BJ (cell line): ENCODE data around the gene CCDC124. TPM values are rescaled to one million over a fixed set of nuclear protein-coding genes. Genes with fewer than 3 reads are reported as not detected.
A peak's percentile ranks its signal among the peaks of the same experiment; 100 is the strongest.

Source experiments
- CTCF ChIA-PET: fragments of 350-600 bp; formaldehyde crosslinking; extraction: SDS; loops from one replicate; lab custom pipeline; 2021; ENCODE audit warnings: antibody characterized with exemption, inconsistent platforms; lab: Yijun Ruan, JAX
- POLR2A ChIA-PET: fragments of 300-600 bp; sonication (Branson Sonifier 250); formaldehyde crosslinking; extraction: SDS; loops from one replicate; lab custom pipeline; 2021; ENCODE audit warnings: antibody characterized with exemption; lab: Charles Lee
- DNase-seq: peaks from one replicate; pipeline ENCODE4 v3.0.0-alpha.2; 2011; ENCODE audit warnings: low read depth
- H3K27me3 ChIP-seq: 2 replicates; pipeline ENCODE4 v1.6.0; 2011; ENCODE audit warnings: low read length; ENCODE audit not compliant: control insufficient read depth, insufficient read depth
- H3K36me3 ChIP-seq: 2 replicates; pipeline ENCODE4 v1.5.1; 2011; ENCODE audit warnings: low read length; ENCODE audit not compliant: control insufficient read depth, insufficient read depth
- H3K4me3 ChIP-seq: 2 replicates; pipeline ENCODE4 v1.5.1; 2011; ENCODE audit warnings: low read depth, mild to moderate bottlenecking, control low read depth, low read length
- CTCF ChIP-seq: IDR thresholded peaks from 2 replicates; pipeline ENCODE4 v1.5.1; 2011; ENCODE audit warnings: low read depth, mild to moderate bottlenecking, control low read depth, inconsistent platforms, low read length, moderate library complexity; ENCODE audit not compliant: insufficient read depth
- polyA plus RNA-seq: library from polyadenylated mRNA; depleted of rRNA; stranded (reverse); fragments of >200 nt; gene quantifications from 2 replicates; pipeline ENCODE4 v1.2.3, GENCODE V29; 2011

Gene CCDC124
- polyA plus RNA-seq, 1 experiment, result 40.8 TPM

DNA sequence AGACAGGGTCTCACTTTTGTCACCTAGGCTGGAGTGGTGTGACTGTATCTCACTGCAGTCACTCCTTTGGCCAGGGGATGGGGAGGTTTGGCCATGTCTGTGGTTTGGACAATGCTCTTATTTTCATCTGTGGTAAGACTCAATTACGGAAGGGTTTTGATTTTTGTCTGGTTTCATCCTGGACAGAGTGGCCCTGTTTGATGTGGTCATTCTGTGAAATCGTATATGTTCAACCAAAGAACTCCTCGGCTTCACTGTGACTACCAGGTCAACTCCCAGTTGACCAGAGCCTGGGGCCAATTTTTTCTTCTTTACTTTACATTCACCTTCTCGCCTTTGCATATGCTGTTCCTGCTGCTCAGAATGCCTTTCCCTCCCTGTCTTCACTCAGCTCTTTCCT is 6.8 kb upstream of the CCDC124 start:
- Histone ChIP-seq H3K36me3 (no peaks in the 10 kb centered on the region), H3K4me3 (no peak overlapping the region), H3K27me3 (no peaks in the 10 kb centered on the region)
- TF ChIP-seq CTCF, result no peak
- DNase-seq, result no peak
- ChIA-PET POLR2A (no interaction called here), CTCF (no interaction called here)

DNA sequence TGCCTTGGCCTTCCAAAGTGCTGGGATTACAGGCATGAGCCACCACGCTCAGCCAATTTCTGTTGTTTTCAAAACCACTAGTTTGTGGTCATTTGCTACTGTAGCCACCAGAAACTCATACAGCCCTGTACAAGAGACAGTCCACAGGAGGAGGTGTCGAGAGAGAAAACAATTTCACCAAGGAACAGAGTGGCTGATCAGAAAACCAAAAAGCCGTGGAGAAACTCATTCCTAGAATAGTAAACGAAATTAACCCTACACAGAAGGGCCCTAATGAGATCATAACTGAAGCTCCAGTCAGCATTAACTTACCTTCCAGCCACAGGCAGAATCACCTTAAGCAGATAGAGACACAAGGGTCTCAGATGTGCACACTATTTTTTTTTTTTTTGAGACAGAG is 3.8 kb upstream of the CCDC124 start:
- DNase-seq, result no peak
- no peak overlapping the region for H3K4me3 ChIP-seq
- no peaks in the 10 kb centered on the region for H3K36me3 ChIP-seq
- CTCF ChIA-PET, result interaction anchor here (0.6 to 6.3 kb wide), 2 partner anchors 59 to 462 kb away, joined by 3 to 111 read pairs; partner anchors contain the start of gene SLC5A5
- H3K27me3 ChIP-seq, result no peaks in the 10 kb centered on the region
- TF ChIP-seq CTCF, result no peak
- POLR2A ChIA-PET, result no interaction called here

DNA sequence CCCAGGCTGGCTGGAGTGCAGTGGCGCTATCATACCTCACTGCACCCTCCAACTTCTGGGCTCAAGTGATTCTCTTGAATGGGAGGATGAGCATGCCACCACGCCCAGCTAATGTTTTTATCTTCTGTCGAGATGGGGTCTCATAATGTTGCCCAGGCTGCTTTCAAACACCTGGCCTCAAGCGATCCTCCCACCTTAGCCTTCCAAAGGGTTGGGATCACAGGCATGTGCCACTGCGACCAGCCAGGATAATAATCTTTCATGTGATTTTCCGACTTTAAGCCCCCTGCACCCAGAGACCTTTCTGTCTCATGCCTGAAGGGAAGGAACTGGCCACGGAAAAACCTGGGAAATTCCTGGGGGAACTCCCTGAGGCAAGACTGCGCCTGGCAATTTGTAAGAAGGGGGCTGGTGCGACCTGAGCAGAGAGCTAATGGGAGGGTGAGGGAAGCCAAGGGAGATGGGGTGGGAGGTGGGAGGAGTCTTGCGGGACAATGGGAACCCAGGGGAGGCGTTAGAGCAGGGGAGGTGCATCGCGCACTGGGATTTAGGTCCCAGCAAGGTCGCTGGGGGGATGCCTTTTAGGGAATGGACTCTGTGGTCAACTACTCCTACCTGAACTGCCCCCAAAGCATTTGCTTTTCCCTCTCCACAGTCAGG is 1.2 kb upstream of the CCDC124 start:
- Histone ChIP-seq H3K27me3 (no peaks in the 10 kb centered on the region), H3K4me3 (no peak overlapping the region), H3K36me3 (peaks cover 3% of the 10 kb centered on the region; the same call in 1 of the 2 replicates)
- no peak for DNase-seq
- ChIA-PET CTCF (interaction anchor here (0.6 to 6.3 kb wide), 20 partner anchors 14 to 183 kb away, joined by 3 to 111 read pairs (median 5); partner anchors contain the start of genes ARRDC2, RPL18A and SLC5A5), POLR2A (interaction anchor here (1.9 kb wide), 1 partner anchor 72 kb away, joined by 13 read pairs; the partner anchor contains the start of gene RPL18A)
- no peak for TF ChIP-seq CTCF

- no peak for TF ChIP-seq CTCF
- Histone ChIP-seq H3K36me3 (peaks cover 5% of the 10 kb centered on the region), H3K4me3 (peak overlapping the region; percentile 98), H3K27me3 (no peaks in the 10 kb centered on the region)
- no peak for DNase-seq
- ChIA-PET CTCF (interaction anchor here (0.6 to 6.3 kb wide), 29 partner anchors 9 to 1106 kb away, joined by 3 to 111 read pairs (median 5); partner anchors contain the start of genes ARRDC2, MAP1S, RPL18A and SLC5A5), POLR2A (interaction anchor here (1.9 kb wide), 1 partner anchor 74 kb away, joined by 13 read pairs; the partner anchor contains the start of gene RPL18A)
Observed at GRCh38 chr19:17933414-17934129, 757 bp downstream of the CCDC124 start.

DNA sequence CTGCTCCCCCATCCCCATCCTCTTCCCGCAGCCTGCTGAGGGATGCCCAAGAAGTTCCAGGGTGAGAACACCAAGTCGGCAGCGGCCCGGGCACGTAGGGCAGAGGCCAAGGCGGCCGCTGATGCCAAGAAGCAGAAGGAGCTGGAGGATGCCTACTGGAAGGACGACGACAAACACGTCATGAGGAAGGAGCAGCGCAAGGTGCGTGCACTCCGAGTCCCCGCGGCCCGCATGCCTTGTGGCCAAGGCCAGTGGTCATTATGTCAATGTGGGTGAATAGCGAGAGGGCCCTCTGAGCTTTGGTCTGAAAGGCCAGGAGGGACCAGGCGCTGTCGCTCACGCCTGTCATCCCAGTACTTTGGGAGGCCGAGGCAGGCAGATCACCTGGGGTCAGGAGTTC is 3.6 kb downstream of the CCDC124 start:
- Histone ChIP-seq H3K36me3 (peaks cover 6% of the 10 kb centered on the region), H3K4me3 (no peak overlapping the region), H3K27me3 (no peaks in the 10 kb centered on the region)
- no peak for DNase-seq
- no peak for TF ChIP-seq CTCF
- ChIA-PET CTCF (interaction anchor here (0.7 to 6.7 kb wide), 6 partner anchors 9 to 123 kb away, joined by 3 to 169 read pairs (median 6); partner anchors contain the start of gene RPL18A), POLR2A (interaction anchor here (0.8 kb wide), 1 partner anchor 256 kb away, joined by 4 read pairs; no protein-coding TSS in a partner anchor)
